ENCODE data around the gene SPOUT1. TPM values are rescaled to one million over a fixed set of nuclear protein-coding genes. Genes with fewer than 3 reads are reported as not detected.

Gene SPOUT1
- total RNA-seq, 1 experiment from 2014 or later, result 36.3 TPM

DNA sequence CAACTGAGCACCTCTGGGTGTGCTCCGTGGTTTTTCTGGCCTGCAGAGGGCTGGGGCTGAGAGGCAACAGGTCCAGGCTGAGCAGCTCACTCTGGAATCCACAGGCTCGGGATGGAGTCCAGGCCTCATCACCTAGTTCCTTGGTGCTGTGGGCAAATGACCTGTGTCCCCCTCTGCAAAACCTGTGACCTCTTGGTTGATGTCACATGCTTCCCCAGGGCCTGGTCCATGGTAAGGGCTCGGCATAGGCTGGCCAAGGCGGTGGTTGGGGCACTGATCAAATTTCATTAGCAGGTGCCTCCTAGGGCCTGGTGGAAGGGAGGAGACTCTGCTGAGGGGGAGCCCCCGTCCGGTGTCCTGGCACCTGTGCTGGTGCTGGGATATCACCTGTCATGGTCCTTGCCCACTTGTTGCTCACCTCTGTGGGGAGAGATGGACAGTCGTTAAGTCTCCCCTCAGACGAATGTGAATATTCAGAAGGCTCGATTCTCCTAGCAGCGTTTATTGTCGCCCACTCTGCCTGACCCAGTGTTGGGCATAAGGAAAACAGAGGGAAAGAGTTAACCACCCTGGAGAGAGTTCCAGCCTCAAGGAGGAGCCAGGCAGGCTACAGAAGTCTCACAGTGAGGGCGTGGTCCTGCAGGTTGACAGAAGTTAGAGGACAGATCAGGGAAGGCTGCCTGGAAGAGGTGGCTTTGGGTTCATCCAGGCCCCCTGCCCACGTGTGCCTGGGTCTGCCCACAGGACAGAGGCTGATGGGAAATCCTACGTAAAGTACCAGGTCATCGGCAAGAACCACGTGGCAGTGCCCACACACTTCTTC lies 7.8 kb downstream of the SPOUT1 start:
- DNase-seq, result no peak
- Histone ChIP-seq H3K9me3 (no peaks in the 10 kb centered on the region; the same call in 1 of the 2 replicates), H3K4me3 (no peak overlapping the region), H3K36me3 (peaks cover 13% of the 10 kb centered on the region), H3K27me3 (no peaks in the 10 kb centered on the region)

GRCh38 chr9:128820665-128821583 lies 8.7 kb downstream of the SPOUT1 start:
- DNase-seq, result no peak
- Histone ChIP-seq H3K9me3 (no peaks in the 10 kb centered on the region; the same call in 1 of the 2 replicates), H3K27me3 (no peaks in the 10 kb centered on the region), H3K4me3 (no peak overlapping the region), H3K36me3 (peaks cover 5% of the 10 kb centered on the region; the same call in 1 of the 2 replicates)

DNA sequence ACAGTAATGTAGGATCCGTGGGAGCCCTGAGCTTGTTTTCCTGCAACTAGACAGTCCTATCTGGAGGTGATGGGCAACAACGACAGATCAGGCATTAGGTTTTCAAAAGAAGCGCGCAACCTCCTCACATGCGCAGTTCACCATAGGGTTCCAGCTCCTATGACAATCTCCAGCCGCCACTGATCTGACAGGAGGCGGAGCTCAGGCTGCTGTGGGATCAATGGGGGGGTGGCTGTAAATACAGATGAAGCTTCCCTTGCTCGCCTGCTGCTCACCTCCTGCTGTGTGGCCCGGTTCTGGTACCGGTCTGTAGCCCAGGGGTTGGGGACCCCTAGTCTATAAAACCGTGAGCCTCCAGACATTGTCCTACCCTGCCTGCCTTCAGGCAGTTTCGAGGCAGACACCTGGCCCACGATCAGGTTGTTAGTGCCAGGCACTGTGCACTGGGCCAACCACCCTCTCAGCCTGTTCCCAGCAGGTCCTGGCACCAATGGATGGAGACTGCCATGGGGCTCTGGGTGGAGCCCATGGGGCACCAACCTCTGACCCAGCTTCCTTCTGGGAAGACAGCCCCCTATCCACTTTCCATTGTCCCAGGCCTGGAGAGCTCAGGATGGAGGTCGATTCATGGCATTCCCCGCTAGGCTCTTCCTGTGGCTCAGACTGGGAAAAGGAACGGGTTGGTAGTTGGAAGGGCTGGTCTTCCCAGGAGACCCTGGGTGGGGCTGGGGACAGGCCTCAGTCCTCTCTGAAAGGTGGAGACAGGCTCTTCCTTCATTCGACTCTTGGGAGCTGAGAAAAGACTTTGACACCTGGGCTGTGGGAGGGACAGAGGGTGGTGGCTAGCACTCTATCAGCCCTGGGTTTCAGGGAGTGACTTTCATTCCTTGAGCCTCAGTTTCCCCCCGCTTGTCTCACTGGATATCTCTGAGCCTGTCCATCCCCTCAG lies 9.6 kb downstream of the SPOUT1 start:
- H3K4me3 ChIP-seq, result no peak overlapping the region; the same call in 1 of the 2 replicates
- H3K27me3 ChIP-seq, result no peaks in the 10 kb centered on the region
- DNase-seq, result no peak
- H3K36me3 ChIP-seq, result peaks cover 5% of the 10 kb centered on the region; the same call in 1 of the 2 replicates
- H3K9me3 ChIP-seq, result no peaks in the 10 kb centered on the region; the same call in 1 of the 2 replicates

DNA sequence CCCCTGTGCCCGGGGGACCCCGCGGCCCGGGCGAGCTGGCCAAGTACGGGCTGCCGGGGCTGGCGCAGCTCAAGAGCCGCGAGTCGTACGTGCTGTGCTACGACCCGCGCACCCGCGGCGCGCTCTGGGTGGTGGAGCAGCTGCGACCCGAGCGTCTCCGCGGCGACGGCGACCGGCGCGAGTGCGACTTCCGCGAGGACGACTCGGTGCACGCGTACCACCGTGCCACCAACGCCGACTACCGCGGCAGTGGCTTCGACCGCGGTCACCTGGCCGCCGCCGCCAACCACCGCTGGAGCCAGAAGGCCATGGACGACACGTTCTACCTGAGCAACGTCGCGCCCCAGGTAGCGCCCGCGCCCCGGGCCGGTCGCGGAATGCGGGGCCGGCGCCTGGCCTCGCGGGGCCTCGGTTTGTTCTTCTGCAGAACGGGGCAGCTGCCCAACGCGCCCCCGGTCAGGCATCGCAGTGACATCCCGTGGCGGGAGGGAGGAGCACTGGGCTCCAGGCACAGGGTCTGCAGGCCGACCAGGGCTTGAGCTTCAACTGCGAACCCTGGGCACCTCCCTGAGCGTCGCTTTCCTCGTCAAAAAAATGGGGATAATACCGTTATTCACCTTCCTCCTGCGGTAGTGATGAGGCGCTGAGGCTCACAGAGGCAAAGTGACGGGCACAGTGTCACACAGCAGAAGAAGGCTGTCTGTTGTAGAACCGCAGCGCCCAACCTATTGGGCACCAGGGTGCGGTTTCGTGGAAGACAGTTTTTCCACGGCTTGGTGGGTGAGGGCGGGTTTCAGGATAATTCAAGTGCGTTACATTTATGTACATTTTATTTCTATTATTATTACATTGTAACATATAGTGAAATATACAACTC lies 10.5 kb downstream of the SPOUT1 start:
- no peak for DNase-seq
- H3K36me3 ChIP-seq, result peaks cover 5% of the 10 kb centered on the region; the same call in 1 of the 2 replicates
- peak overlapping the region; percentile 52 for H3K4me3 ChIP-seq
- no peaks in the 10 kb centered on the region for H3K27me3 ChIP-seq
- no peaks in the 10 kb centered on the region; the same call in 1 of the 2 replicates for H3K9me3 ChIP-seq

- DNase-seq, result peak; percentile 96
- peak within 1 kb of the TSS; percentile 52 for H3K4me3 ChIP-seq
- no peaks in the 10 kb centered on the region for H3K27me3 ChIP-seq
- H3K9me3 ChIP-seq, result no peaks in the 10 kb centered on the region; the same call in 1 of the 2 replicates
- H3K36me3 ChIP-seq, result peaks cover 5% of the 10 kb centered on the region; the same call in 1 of the 2 replicates
Observed at GRCh38 chr9:128818099-128818838, 11.3 kb downstream of the SPOUT1 start, which contains the start of gene ENDOG. ENDOG (plus strand) TSS chr9:128818500; CDS start chr9:128818685, 185 bp downstream.

GRCh38 chr9:128810873-128811272 lies 18.7 kb downstream of the SPOUT1 start:
- DNase-seq, result no peak
- Histone ChIP-seq H3K4me3 (no peak overlapping the region), H3K9me3 (no peaks in the 10 kb centered on the region)

DNA sequence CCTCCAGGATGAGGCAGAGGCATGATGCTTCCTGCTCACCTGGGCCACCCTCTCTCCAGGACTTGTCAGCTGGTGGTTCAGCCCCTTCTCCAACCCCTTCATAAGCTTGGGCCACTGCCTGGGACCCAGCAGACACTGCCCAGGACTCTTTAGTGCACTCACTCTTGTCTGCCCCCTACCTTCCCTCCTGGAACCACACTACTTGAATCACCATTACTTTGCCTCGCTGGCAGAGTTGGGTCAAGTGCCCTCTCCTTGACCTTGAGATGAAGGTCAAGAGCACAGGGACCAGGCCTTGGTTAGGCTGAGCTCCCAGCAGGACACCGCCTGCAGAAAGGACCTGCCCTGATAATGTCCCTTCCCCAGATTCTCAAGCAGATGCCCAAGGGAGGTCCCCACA lies 19.8 kb downstream of the SPOUT1 start:
- H3K27me3 ChIP-seq, result no peaks in the 10 kb centered on the region
- DNase-seq, result no peak
- peaks cover 7% of the 10 kb centered on the region for H3K36me3 ChIP-seq
- H3K9me3 ChIP-seq, result no peaks in the 10 kb centered on the region
- H3K4me3 ChIP-seq, result no peak overlapping the region

More at GRCh38 chr9:128810873-128811272, 18.7 kb downstream of the SPOUT1 start:
- Histone ChIP-seq H3K27me3 (no peaks in the 10 kb centered on the region), H3K36me3 (peaks cover 4% of the 10 kb centered on the region)

DNA sequence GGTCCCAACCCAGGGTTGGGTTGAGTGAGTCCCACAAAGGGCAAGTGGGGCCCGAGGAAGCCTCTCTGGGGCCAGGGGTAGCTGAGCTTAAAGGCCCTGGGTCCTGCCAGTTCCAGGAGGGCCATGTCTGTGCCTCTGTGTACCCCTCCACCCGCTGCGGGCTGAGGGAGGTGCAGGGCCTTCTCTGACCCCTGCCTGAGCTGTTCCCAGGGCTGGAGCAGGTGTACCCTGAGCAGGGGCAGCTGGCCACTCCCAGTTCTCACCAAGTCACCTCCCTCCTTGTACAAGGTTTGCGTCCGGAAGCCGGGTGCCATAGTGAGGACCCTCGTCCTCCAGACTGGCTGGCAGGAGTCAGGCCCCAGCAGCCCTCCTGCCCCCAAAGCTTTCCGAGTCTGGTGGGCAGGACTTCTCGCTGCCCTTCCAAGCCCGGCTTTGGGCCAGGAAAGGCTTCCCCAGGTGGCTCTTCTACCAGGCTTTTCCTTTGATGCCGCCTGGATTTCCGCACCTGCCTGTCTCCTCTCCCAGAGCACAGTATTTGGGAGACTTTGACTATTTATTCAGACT lies 20.5 kb downstream of the SPOUT1 start:
- Histone ChIP-seq H3K36me3 (peaks cover 7% of the 10 kb centered on the region), H3K4me3 (no peak overlapping the region), H3K9me3 (no peaks in the 10 kb centered on the region), H3K27me3 (no peaks in the 10 kb centered on the region)
- no peak for DNase-seq

GRCh38 chr9:128808543-128808942 lies 21.1 kb downstream of the SPOUT1 start:
- H3K4me3 ChIP-seq, result no peak overlapping the region
- H3K36me3 ChIP-seq, result peaks cover 7% of the 10 kb centered on the region
- no peaks in the 10 kb centered on the region for H3K27me3 ChIP-seq
- no peaks in the 10 kb centered on the region for H3K9me3 ChIP-seq
- no peak for DNase-seq

DNA sequence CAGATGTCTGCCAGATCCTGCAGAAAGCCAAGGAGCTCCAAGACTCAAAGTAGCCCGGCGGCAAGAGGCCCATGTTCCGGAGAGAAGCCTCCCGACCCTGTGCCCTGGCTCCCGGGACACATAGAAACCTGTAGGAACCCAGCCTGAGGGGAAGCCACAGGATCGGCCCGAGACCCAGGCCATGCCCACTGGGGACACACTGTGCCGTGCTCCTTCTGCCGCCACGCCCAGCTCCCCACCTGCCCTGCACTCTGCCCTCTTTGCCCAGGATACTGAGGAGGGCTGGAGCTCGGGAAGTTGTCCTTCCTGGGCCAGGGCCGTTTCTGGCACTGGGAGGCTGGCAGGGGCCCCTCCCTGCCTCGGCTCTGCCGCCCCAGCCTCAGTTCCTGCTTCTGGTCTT lies 21.8 kb downstream of the SPOUT1 start:
- no peak overlapping the region for H3K4me3 ChIP-seq
- no peaks in the 10 kb centered on the region for H3K27me3 ChIP-seq
- peaks cover 7% of the 10 kb centered on the region for H3K36me3 ChIP-seq
- no peak for DNase-seq
- no peaks in the 10 kb centered on the region for H3K9me3 ChIP-seq

- DNase-seq, result no peak
- H3K4me3 ChIP-seq, result no peak overlapping the region
- H3K36me3 ChIP-seq, result peaks cover 10% of the 10 kb centered on the region
- no peaks in the 10 kb centered on the region for H3K9me3 ChIP-seq
- no peaks in the 10 kb centered on the region for H3K27me3 ChIP-seq
Observed at GRCh38 chr9:128805661-128806060, 23.9 kb downstream of the SPOUT1 start.

- H3K36me3 ChIP-seq, result peaks cover 19% of the 10 kb centered on the region
- DNase-seq, result no peak
- no peaks in the 10 kb centered on the region for H3K9me3 ChIP-seq
- no peaks in the 10 kb centered on the region for H3K27me3 ChIP-seq
- H3K4me3 ChIP-seq, result no peak overlapping the region
Observed at GRCh38 chr9:128802482-128802881, 27.1 kb downstream of the SPOUT1 start.

- H3K36me3 ChIP-seq, result peaks cover 18% of the 10 kb centered on the region
- DNase-seq, result no peak
- H3K9me3 ChIP-seq, result no peaks in the 10 kb centered on the region
- H3K4me3 ChIP-seq, result no peak overlapping the region
- H3K27me3 ChIP-seq, result no peaks in the 10 kb centered on the region
Observed at GRCh38 chr9:128800061-128800460, 29.5 kb downstream of the SPOUT1 start.

DNA sequence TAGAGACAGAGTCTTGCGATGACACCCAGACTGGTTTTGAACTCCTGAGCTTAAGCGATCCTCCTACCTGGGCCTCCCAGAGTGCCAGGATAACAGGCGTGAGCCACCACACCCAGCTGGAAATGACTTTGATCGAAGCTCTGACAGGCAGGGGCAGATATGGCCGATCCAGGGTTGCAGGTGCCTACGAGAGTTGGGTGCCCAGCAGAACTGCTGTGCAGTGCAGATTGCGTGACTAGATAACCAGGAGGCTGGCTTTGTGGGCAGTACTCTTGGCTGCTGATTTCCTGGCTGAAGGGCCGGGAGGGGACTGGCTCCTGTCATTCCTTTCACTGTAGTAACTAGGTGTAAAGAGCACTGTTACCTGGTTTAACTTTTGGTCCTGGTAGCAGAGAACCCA lies 30.7 kb downstream of the SPOUT1 start:
- no peak for DNase-seq
- H3K4me3 ChIP-seq, result no peak overlapping the region
- no peaks in the 10 kb centered on the region for H3K27me3 ChIP-seq
- peaks cover 18% of the 10 kb centered on the region for H3K36me3 ChIP-seq
- H3K9me3 ChIP-seq, result no peaks in the 10 kb centered on the region
